Stimulated activated CD4-positive, alpha-beta T cell treated with anti-CD3 and anti-CD28 coated beads, TNF-alpha, amount 100 ng/mL, for 4 hours (primary cell): ENCODE results near the gene DPF3.

ENCODE experiments used
- DNase-seq, 3 experiments: peaks; one replicate each; pipeline ENCODE4 v3.0.0-alpha.2; 2020; ENCODE audit warnings: low read depth in 3 of 3

DPF3 gene

DNA sequence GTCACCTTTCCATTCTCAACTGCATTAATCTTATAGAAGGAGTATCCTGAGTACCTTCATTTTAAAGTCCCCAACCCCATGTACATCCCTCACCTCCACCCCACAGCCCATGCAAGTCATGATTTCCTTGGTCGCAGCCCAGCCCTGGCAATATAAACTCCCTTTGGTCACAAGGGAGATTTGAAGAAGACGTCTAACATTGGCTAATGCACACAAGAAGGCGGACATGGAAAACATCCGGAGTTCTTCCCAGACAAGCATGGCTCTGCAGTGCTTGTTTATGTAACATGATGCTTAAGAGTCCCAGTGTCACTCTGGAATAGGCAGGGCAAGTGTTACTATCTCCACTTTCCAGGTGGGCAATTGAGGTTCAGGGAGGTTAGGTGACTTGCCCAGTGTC lies 277.6 kb downstream of the DPF3 start:
- no peak for DNase-seq

DNA sequence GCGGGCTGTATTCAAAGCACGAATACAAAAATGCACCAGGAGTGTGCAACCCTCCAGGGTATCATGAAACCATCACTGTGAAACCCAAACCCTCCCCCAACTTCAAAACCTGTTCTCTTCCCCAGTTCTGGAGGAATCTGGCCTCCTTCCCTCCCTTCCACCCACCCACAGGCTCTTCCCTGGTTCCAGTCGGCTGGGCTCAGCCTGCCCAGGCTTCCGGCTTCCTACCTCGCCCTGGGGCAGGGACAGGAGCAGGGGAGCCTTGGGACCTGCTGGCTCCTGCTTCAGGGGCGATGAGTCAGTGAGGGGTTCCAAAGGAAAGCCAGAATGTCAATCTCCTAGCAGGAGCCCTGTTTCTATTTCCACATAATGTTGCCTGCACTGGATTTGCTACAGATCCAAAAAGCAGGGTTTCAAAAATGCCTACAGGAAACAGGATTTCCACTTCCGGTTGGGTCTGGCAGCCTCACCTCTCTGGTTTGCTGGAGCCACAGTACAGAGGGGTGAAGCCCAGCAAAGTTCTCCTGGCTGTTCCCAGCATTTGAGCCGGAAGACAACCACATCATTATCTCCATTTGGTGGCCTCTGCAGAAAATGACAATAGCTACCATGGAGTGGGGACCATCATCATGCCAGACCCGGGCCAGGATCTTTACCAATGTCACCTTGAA lies 278.3 kb downstream of the DPF3 start:
- no peak for DNase-seq

DNA sequence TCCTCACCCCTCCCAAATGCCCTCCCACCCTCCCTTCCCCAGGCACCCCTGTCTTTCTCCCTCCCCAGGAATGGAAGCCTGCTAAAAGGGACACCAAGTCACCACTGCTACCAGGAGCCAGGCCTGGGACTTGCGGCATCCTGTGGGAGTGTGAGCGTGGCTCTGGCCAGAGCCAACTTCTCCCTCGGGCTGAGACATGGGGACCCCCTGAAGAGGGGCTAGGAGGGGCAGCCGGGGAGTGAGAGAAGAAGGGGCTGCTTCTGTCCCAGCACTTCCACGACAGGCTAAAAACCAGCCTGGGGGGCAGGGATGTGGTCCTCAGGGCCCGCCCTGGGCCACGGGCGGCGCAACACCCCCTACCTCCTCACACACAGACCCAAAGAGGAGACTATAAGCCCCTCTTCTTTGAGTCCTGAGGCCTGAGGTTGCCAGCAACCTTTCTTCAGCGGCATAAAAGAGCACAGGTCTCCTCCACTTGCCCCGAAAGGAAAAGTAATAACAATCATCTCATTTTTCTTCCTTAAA lies 278.9 kb downstream of the DPF3 start:
- no peak for DNase-seq

DNA sequence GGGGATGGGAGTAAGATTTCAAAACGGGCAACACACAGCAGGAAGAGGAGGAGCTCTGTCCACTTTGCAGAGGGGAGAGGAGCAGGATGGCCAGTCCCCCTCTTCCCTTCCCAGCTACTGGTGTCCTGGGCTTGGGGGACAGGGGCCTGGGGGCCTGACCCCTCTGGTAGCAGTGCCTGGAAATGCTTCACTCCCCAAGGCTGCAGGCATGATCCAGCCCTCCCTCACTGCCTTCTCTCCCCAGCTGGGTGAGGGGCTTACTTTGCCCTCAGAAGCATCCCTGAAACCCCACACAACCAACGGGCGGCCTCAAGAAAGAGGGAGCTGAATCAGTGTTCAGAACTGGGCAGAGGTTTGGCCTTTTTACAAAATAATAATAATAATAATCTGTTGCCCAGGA lies 279.5 kb downstream of the DPF3 start:
- DNase-seq, result no peak

DNA sequence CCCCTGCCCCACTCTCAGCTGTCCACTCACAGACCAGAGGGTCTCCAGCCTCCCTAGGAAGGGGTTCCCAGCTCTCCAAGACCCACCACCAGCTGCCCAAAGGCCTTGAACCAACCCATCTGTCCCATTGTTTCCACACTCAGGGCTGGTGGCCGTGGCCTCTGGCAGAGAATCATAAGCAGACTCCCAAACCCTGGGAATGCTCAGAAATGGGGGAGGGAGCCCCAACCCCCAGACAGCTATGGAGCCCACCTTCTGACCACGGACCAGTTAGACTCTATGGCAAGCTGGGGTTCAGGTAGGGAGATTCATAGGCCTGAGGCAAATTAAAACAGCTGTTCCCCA lies 280.0 kb downstream of the DPF3 start:
- DNase-seq, result no peak

DNA sequence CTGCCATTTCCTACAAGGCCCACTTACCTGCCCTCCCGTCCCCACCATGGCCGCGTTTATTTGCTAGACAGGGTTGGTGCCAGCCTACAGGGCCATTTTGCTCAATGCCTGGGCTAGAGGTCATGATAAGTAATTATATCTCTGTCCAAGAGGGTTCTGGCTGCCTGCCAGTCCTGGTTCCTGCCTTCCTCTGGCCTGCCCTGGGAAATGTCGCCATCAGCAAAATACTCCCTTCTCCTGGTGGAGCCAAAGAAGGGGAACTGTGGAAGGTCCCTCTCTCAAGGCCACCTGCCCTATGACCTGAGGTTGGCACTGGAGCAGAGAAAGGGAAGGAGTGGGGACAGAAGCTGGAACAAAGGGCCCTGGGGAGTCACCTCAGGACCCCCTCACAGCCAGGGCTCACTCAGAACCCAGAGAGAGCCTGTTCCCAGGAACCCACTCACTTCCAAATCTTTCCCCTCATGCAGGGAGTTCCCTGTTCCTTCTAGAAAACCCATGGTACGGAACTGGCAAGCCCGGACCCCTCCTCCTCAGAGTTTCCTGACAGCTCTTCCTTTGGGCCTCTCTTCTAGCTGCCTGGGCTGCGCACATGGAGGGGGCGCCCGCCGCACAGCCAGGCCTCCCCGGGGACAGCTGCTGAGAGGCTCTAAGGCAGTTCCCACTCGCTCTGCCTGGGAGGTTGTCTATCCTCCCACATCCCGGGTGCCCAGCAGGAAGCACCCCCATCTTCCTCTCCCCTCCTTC lies 280.5 kb downstream of the DPF3 start:
- DNase-seq, result no peak

DNA sequence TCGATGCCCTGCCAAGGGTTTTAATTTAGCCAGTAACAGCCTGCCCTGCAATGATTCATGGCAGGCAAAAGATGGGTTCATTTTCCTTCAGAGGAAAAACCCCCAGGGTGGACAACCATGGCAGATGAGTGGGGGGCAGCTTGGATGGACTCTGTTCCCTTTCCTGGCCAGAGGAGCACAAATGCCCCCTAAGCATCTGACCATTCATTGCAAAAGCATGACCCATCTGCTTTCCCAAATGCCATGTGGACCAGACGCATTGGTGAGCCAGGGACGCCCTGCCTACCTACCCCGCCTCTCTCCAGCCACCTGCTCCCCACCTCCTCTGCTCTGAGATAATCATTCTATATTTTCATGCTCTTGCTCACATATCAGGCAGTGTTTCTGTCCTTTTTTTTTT lies 281.9 kb downstream of the DPF3 start:
- no peak for DNase-seq

DNA sequence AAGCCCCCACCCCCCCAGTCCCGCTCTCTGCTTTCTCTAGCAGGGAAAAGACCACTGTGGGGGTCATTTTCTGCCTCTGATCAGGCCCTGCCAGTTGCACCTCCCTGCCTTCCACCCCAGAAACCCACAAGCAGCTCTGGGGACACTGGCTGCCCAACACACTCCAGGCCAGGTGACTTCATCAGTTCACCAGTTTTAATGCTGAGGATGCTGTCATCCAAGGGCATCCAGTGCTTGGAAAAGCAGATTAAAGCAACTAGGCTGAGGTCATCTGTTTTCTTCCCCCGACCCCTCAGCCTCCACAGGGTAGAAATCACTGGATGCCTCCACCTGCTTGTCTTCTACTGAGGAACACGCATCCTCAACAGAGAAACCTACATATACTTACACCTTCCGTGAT lies 282.4 kb downstream of the DPF3 start:
- no peak for DNase-seq

DNA sequence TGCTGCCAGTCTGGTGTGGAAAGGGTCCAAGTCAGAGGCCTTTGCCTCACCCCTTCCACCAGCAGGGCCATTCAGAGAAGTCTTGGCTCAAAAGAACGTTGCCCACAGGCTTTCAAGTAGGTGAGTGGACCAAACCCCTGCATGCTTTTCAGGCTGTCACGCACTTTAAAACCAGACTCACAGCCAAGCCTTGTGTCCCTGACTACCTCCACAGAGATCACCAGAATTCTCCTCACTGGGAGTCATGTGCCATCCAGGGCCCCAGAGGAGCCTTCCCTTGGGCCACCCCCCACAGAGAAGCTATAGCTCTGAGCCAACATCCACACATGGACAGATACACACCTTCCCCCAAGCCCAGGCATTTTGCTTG lies 283.1 kb downstream of the DPF3 start:
- DNase-seq, result no peak

DNA sequence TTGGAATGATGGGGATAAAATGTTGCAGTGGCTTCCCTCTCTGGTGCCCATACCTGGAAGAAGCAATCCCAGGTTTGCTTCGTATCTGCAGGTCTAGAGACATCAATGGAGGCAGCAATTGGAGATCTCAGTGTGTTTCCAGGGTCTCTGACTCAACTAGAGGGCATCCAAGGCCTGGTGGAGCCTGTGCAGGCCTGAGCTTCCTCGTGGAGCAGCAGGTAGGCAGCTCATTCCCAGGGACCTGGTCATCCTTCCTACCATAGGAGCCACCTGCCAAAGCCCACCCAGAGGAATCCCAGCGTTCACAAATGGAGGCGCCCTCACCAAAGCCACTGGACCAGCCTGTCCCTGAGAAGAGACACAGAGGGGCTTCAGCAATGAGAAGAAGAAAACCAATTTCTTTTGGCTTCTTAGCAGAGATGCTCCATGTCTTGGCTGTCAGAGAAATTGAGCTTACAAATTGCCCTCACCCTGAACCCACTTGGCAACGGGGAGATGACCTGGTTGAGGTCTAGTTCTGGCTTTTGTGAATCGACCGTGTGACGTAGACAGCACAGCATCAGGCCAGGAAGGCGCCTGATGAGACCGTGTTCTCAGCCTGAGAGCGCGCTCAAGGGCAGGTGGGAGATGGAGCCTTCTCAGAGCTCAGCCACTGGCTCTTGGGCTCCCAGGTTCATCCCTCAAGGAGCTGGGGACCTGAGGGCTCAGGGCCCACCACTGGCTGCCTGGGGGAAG lies 283.6 kb downstream of the DPF3 start:
- no peak for DNase-seq

DNA sequence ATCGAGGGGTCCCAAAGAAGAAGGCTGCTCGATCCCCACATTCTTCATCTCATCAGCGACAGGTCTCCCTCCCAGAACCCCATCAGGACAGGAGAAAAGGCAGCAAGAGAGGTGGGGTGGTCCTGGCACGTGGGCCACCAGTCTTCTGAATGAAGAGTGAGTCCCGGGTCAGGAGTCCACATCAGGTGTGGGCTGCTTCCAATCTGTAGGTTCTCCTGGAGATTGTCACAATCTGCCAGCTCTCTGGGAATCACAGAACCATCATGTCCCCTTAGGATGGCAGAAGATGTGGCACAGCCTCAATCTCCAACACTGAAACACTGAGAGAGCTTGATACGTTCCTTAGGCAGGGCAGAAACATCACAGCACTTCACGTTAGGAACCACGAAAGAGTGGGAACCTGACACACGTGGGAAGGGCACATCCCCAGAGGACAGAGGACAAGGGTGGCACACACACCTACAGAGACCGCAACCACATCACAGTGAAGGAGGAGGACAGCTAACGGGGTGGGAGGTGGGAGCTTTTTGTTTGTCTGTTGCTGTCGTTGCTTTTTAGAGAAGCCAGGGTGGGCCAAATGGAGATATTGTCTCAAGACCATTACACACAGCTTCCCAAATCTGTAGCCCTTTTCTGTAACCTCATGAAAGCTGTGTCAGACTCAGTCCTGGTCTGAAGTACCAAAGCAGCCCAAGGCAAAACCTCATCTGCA lies 284.5 kb downstream of the DPF3 start:
- no peak for DNase-seq

DNA sequence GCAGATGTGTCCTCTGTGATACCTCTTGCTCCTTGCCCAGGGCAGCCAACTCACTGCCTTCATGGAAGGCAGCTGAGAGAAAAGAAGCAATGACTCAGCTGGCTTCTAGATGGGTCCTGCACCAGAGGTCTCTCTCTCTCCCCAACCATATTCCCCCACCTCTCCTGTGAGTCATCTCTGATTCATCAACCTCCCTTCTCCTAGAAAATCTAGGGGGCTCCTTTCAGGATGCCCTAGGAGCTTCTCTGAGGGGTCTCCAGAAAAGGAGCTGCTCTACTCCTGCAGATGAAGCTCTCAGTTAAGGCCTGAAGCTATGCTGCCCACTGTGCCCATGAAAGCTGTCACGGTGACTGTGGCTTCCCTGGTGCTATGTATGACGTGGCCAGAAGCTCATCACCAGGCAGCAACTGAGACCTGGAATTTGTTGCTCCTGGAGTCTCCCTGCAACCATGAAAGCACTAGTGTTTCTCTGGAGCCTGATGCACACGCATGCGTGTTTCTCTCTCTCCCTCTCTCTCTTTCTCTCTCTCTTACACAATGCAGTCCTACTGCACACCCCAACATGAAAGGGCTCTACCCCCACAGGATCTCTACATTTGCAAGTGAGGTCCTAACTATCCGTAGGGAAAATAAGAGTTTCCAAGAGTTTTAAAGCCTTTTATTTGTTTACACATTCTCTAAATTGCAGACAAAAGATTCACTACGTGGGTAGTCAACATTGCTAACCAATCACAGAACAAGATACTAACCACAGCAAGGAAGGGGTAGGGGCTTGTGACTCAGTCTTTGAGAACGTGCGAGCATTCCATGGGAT lies 285.3 kb downstream of the DPF3 start:
- no peak for DNase-seq

DNA sequence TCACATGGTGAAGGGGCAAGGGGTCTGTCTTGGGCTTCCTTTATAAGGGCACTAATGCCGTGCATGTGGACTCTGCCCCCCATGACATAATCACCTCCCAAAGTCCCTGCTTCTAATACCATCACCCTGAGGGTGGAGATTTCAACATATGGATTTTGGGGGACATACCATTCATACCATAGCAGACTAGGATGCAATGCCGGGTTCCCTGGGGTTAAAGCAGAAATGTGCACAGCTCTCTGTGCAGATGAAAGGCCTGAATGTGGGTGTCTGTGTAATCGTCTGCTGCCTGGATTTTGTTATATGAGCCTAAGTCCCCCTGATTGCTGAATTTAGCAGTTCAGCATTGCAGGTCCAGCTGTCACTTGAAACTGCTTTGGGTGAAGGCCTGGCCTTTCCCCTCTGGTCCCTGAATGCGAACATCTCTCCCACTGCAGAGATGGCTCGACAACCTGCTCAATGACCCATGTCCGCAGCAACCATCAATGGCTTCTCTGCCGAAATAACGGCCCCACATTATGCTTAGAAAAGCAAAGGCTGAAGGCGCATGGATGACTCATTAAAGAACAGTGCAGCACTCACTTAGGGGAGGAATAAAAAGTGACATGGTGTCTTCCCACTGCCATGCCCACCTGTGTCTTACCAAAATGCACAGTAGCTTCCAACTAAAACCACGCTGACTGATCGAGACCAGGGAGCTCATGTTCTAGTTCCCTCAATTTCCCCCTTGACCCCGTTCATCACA lies 286.3 kb downstream of the DPF3 start:
- DNase-seq, result no peak

DNA sequence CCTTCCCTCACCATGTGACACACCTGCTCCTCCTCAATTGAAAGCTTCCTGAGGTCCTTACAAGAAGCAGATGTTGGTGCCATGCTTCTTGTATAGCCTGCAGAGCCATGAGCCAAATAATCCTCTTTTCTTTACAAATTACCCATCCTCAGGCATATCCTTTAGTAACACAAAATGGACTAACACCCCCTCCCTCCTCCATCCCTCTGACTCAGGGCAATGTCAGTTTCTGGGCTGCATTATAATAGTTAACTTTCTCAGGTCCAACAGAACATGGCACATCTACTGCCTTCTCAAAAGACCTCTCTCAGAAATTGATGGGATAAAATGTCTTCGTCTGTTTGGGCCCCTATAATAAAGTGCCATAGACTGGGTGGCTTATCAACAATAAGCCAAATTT lies 287.0 kb downstream of the DPF3 start:
- DNase-seq, result no peak

DNA sequence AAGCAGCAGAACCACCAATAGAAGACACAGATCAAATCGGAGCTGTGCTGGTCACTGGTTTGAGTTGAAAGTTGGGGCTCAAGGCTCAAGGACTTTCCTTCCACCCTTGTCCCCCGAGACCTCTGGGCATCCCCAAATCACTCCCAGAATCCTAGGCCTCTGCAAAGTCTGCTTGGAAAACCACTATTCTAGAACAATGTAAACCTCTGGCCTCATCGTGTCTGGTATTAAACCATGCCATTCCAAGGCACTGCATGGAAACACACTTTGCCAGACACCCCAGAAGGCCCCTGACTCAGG lies 288.0 kb downstream of the DPF3 start:
- DNase-seq, result no peak

DNA sequence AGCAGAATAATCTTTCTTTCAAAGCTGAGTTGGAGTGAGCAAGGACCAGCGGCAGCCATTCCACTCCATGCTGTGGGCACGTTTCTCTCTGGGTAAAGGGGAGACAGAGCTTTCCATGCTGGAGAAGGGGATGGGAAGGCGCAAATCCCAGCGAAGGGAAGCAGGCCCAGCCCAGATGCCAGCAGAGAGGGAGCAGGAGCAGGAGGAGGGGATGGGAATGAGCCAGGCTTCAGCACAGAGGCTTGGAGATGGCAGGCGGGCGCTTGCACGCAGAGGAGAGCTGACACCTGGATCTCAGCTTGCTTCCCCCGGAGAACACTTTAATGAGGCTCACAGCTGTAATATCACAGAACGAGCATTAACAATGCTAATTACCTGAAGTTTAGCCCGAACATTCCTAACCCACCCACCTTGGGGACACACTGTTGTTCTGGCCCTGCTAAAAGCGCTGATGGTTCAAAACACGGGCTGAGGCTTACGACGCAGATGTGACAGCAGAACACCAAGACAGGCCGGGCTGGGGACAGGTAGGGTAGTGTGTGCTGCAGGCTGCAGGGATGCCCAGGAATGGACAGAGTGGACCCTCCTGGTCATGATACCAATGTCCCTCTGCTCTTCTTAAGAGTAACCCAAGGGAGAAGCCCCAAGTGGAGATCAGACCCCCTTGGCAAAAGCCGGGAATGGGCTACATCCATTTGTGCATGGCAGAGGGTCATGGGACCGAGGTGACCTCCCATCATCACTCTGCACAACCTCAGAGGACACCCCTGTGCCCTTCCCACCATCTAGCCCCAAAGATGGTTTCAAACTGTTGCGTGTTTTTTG lies 288.6 kb downstream of the DPF3 start:
- DNase-seq, result no peak

DNA sequence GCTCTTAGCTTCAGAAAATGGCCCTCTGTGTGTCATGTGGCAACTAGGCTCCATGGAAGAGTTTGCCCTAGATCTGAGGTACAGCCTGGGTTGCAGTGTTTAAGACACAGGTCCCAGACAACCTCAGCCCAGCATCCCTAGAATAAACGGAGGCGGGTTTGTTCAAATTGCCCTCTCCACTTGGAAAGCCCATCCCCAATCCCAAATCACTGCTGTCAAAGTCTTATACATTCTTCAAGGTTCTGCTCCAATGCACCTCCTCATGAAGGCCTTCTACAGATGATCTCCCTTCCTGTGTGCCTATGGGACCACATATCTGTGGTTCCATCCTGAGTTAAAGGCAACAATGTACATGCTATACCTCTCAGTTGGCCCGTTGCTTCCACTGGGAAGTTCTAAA lies 289.8 kb downstream of the DPF3 start:
- no peak for DNase-seq

DNA sequence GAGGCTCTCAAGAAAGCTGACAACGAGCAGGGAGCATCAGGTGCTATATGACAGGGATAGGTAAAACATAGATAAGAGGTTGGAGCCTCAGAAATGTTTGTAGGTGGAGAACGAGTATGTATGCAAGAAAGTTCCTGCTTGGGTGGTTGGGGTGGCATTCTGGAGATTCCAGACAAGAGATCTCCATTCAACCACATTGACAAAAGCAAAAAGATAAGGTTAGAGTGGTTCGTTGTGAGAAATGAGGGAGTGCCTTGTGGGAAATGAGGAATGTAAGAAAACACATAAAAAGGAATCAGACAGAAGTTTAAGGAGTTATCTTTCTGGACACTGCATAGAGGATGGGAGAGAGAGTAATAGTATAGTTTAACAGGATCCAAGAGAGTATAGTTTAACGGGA lies 290.3 kb downstream of the DPF3 start:
- DNase-seq, result no peak

DNA sequence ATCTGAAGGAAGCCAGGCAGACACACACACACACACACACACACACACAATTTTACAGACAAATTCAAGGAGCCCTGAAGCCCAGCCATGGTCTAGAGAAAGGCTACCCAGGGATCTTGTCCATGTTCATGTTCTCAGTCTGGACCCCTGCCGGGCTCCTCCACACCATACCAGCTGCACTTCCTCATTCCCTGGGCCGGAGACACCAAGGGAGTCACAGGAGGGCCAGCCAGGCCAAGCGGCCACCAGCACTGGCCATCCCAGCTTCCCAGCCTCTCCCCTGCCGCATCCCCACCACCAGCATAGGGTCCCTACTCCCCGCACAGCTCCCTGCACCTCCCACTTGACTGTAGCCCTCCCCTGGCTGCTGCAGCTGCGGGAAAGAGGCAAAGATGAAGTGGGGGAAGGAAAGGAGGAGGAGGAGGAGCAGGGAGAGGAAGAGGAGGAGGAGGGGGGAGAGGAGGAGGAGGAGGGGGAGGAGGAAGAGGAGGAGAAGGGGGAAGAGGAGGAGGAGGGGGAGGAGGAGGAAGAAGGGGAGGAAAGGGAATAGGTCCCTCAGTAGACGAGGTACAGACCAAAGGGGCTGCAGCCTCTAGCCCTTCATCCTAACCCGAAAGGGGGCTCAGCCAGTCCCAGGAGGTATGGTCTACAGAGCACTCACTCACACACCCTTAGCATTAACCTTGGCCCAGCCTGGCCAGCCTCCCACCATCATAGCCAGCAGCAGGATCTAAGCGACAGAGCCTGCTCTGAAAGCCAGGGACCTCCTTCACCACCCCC lies 293.2 kb downstream of the DPF3 start:
- DNase-seq, result no peak
